ENCODE measurements around the gene CRACDL.
"Not testable (repeated sequence)": the region's sequence is repeated elsewhere in the genome, so short reads cannot be mapped to it uniquely, and the experiment has no call there.

CRACDL gene

DNA sequence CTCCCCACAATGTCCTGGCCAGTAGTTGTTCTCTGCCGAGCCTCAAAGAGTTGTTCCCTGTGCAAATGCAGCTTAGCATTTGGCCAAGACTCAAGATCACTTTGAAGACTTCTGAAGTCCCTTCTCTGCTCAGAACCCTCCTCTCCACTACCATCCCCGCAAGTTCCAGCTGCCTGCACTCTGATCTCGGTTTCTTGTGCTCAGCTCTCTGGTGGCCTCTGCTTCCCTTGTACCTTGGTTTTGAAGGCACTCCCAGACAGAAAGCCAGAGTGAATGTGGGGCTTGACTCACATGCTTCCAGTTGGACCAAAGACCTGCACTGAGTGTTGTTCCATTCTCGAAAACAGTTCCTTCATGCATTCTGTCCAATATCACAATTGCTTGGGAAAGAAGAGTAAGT, 28.6 kb downstream of the CRACDL start:
- DNase-seq (ENCODE audit: low read depth in 2 of 2), result no peak

DNA sequence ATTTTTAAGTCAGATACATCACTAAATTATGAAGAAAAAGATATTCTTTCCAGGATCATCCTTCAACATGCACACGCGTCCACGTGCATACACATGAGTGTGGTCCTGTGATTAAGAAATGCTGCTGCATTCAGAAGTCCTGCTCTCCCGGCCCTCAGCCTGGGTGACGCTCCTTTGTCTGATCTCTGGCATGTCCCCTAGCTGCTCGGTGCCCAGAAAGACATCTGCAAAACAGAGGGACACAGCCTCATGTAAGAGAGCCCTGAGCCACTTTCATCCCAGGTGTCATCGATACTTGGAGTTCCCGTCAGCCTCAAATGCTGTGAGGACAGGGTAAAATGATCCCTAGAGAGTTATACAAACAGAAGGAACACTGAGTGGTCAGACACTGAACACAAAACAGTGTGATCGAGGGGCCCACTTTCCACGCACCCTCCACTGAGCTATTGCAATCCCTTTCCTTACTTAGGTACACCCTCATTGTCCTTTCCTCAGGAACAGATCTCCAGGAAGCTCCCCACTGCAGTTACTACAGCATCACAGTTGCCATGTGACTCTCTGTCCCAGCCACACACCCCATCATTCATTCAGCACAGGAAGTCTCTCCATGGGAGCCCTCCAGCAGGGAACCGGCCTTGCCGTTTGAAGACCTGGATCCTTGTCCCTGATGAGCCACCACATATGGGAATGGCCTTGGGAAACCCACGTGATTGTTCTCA, 32.1 kb downstream of the CRACDL start:
- no peak for DNase-seq (ENCODE audit: low read depth in 2 of 2)

DNA sequence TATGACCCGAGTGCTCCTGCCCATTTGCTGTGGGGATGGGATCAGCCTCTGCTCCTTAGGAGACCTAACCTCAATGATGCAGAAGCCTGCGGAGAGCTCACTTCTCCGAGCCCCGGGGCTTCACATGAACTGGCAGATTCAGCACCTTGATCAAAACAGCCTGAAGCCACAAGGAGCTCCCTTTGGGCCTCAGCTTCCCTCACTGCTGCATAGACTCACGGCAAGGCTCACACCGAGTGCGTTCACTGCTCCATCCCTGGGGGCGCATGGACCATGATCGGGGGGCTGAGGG, 33.0 kb downstream of the CRACDL start:
- DNase-seq (ENCODE audit: low read depth in 2 of 2), result no peak

DNA sequence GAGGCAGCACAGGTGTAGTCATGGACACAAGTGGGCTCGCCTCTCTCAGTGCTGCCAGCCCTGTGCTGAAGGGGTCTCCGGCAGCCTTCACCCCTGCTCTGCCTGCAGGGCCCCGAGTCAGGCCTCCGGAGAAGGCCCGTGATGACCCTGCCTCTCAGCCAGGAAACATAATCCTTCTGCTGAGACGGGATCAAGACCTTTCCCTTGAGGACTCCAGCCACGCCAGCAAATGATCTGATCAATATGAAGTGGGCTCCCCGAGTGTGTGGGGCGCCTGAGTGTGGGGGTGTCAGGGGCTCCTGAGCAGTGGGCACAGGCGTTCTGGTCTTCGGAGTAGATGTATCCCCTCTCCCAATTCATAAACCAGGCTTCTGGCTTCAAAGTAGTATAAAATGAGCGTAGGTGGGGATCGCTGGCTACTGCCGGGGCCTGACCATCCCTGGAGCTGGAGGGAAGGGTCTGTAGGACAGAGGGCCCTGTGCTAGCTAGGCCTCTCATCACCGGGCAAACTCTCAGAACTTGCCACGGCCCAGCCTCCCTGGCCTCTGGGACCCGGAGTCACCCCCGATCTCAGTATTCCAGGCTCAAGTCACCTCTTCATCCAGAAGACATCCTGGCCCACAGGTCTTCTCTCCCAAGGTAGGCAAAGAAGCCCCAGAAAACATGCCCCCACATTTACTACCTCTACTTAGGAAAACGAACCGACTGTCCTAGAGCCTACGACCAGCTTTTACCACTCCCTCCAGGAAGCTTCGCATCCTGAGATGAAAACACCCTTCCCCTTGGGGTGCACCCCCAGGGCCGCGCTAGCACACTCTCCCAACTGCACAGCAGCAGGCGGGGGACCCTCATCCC, 33.6 kb downstream of the CRACDL start:
- no peak for DNase-seq (ENCODE audit: low read depth in 2 of 2)

DNA sequence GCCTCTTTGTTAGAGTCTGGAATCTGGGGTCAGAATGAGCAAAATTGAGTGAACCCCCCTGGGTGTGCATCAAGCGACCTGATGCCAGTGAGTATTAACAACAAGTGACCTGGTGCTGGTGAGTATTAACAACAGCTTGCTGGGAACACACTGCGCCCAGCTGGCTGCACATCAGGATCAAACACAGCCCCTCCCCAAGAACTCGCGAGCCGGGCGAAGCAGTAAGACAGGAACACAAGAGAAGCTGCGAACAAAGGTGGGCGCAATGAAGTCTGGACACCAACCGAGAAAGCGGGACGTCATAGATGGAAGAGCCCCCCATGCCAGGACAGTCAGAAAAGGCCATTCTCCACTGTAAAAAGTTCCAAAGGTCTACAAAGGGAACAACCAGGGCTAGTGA, 34.3 kb downstream of the CRACDL start:
- no peak for DNase-seq (ENCODE audit: low read depth in 2 of 2)

DNA sequence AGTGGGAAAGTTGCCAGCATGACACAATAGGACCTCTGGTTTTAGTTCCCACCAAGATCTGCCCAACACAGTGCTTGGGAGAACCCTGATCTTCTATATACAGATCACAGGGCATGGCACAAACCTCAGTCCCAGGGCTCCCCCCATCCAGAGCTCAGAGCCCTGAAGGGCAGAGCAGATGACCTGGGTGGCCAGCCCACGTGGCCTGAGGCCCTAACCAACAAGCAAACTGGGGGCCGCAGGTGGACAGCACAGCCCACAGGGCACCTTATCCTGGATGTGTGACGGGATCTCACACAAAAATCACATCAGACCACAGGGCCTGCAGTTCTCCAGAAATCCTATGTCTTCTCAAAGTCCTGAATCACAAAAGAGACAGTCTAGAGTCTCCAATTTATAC, 34.7 kb downstream of the CRACDL start:
- DNase-seq (ENCODE audit: low read depth in 2 of 2), result no peak

DNA sequence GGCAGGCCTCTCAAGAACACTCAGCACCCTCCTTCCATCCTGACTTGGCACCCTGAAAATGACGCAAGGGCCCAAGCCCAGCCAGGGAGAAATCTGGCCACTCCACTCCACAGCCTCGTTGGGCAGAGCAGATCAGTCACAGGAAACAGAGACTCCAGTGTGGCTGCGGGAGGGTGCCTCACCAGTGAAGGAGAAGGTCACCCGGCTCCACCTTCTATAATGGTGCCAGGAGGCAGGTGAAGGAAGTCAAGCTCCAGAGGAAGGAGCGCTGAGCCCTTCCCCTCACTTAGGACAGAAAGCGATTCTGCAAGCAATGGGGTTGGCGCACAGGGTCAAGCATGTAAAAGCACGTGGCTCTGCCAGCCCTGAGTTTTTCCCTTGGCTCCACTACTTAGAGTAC, 35.3 kb downstream of the CRACDL start:
- no peak for DNase-seq (ENCODE audit: low read depth in 2 of 2)

DNA sequence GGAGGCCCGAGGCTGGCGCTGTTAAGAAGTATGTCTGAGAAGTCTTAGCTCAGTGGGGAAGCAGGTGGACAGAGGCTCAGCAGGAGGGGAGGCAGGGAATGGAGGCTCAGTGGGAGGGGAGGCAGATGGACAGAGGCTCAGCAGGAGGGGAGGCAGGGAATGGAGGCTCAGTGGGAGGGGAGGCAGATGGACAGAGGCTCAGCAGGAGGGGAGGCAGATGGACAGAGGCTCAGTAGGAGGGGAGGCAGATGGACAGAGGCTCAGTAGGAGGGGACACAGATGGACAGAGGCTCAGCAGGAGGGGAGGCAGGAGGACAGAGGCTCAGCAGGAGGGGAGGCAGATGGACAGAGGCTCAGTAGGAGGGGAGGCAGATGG, 36.3 kb downstream of the CRACDL start:
- DNase-seq (ENCODE audit: low read depth in 2 of 2), result not testable (repeated sequence)

DNA sequence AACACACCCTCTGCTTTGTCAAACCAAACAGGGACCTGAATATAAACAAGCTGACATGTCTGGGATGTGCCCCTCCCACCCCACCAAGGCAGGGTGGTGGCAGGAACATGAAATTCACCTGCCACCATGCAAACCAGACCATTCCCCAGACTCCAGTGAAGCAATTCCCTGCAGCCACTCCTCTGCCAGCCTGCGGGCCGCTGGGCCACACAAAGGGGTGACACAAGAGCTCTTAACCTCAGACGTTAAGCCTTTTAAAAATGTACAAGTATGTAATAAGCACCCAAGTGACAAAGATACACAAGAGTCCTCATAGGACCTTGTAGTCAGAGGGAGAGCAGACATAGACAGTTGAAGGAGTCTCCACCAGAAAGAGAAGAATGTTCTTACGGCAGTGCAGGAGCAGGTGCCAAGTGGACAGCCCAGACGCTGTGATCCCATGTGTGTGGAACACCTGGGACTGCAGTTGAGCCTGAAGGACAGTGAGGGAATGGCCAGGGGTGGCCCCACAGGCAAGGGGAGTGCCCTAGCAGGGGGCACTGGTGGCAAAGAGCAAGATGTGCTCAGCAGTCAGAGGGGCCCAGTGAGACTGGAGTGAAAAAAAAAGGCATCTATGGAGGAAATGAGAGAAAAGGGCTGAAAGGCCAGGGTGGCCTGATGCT, 36.9 kb downstream of the CRACDL start:
- DNase-seq (ENCODE audit: low read depth in 2 of 2), result no peak

DNA sequence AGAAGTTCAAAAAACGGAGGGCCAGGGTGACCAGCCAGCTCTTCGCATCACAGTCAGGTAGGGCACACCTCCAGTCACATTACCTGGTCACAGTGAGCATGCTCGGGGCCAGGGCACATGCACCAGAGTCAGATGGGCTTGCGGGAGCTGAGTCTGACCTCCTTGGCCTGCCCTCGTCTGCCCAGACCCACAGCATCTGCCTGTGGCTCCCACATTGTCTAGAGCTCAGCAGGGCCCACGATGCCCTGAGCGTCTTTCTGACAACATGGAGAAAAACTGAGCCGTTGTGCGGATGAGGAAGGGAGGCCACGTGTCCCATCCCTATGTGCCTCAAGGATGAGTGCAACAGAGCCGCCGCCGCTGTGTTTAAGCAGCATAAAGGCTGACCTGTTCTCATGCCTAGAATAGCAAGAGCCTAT, 37.6 kb downstream of the CRACDL start:
- DNase-seq (ENCODE audit: low read depth in 2 of 2), result no peak

DNA sequence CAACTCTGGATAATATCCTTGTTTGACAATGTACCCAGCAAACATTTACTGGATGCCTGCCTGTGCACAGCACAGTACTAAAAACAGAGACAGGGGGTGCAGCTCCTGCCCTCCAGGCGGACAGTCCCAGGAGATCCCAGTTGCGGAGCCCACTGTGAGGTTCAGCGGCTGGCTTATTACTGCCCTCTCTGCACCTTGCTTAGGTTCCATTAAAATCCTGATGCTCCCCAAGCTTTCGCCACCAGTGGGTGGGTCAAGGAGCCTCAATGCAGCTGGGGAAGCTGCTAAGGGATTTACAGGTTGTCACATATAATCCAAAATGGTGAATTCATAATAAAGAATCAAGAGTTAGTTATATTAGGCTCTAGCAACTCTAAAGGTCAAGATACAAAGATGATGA, 38.3 kb downstream of the CRACDL start:
- no peak for DNase-seq (ENCODE audit: low read depth in 2 of 2)

DNA sequence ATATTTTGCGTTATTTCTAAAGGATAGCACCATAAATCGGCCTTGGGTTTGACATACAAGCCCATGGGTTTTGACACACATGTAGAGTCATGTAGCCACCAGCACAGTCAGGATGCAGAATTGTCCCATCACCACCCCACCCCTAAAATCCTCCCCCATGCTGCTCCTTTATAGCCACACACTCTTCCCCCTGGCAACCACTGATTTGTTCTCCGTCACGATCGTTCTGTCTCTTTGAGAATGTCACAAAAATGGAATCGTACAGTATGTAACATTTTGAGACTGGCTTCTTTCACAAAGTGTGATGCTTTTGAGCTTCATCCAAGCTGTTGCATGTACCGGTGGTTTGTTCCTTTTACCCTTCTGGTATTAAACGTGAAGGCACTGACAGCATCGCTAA, 39.1 kb downstream of the CRACDL start:
- no peak for DNase-seq (ENCODE audit: low read depth in 2 of 2)

DNA sequence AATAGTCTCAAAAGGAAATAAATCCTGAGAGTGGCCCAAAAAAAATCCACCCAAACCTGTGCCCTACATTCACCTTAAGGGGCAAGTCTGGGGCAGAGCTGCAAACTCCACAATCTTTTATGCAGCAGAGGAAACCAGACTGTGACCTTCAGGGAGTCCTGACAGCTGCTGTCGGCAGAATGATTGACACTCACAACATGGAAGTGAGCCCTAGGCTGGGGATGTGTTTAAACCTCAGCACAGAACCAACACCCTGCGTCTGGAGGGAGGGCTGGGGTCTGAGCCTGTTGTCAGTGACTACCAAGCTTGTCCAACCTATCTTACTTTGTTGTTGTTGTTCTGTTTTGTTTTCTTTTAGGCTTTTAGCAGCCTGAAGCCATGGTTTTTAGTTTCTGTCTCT, 39.6 kb downstream of the CRACDL start:
- no peak for DNase-seq (ENCODE audit: low read depth in 2 of 2)

DNA sequence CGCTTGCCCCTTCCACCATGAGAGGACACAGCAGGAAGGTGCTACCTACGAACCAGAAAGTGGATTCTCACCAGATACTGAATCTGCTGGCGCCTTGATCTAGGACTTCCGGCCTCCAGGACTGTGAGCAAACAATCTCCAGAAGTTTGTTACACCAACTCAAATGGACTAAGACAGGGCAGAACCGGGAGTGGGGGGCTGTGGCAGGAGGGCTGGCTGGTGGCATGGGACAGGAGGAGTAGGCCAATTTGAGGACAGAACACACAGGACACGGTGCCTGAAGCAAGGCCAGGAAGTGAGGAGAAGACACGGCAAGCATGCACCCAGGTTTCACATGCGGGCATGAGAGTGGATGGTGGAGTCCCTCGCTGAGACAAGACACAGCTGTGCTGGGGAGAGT, 40.1 kb downstream of the CRACDL start:
- DNase-seq (ENCODE audit: low read depth in 2 of 2), result no peak

DNA sequence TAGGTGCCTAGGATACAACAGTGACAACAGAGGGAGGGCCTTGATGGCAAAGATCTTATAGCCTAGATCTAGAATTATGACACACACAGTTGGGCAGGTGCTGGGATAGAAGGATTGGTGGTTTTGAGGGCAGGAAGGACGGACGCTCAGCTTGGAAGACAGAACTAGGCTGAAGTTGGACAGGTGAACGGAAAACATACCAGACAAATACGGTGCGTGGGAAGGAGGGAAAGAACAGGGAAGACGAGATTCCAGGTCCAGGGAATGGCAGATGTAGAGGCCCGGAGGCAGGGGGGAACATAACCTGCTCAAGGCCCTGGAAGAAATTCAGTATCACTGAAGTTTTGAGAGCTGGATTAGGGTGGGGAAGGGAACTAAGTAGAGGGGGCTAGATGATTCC, 40.8 kb downstream of the CRACDL start:
- DNase-seq (ENCODE audit: low read depth in 2 of 2), result no peak

DNA sequence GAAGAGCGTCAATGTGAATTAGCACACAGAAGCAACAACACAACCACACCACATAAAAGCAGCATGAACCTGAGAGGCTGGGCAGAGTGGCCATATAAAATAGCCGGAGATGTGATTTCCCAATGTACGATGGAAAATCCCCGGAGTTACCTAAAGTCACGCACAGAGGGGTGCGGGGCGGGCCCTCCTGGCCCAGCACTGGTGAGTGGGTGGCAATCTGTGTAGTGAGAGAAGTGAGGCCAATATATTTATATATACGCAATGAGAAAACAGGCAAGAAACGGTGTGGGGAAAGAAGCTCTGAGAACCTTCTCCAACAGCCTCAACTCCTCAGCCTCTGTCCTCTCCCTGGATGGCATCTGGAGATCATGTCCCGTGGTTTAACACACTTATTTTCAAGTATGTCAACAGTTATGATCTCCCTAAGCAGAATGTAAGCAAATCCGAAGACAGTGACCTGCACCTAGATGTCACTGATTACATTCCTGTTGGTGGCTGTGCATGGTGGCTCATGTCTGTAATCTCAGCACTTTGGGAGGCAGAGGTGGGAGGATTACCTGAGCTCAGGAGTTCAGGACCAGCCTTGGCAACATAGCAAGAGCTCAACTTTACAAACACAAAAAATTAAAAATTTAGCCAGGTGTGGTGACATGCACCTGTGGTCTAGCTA, 41.6 kb downstream of the CRACDL start:
- DNase-seq (ENCODE audit: low read depth in 2 of 2), result no peak

DNA sequence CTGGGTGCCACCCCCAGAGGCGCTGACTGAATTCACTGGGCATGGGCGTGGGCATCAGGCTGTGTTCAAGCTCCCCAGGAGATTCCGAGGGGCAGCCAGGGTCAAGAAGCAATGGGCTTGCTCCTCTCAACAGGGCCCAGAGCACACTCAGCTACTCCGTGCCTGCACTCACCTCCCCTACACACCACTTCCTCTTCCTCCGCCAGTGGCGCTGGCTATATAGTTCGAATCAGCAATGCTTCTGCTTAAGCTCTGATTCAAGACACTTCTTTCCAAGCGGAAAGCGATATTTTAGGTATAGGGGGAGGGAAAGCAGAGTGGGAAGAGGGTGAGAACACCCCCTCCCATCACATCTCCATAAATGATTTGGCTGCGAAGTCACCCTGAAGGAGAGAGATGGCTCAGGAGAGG, 42.1 kb downstream of the CRACDL start:
- no peak for DNase-seq (ENCODE audit: low read depth in 2 of 2)

DNA sequence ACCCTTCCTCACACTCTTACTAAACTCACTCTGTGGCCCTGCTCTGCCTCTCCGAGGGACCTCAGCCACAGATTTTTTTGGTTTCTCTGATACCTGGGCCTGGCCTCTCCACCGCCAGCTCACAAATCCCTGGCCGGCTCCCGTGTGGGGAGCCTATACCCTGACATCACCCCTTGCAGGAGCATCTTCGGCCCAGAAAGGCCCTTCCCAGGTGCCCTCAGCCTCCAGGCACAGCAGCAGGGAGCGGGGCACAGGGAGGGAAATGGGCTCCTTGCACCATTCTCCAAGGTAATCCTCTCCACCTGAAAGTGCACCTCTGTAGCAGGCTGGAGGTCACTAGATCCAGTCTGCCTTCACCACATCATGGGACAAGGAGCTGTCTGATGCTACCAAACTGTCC, 43.2 kb downstream of the CRACDL start:
- DNase-seq (ENCODE audit: low read depth in 2 of 2), result no peak

DNA sequence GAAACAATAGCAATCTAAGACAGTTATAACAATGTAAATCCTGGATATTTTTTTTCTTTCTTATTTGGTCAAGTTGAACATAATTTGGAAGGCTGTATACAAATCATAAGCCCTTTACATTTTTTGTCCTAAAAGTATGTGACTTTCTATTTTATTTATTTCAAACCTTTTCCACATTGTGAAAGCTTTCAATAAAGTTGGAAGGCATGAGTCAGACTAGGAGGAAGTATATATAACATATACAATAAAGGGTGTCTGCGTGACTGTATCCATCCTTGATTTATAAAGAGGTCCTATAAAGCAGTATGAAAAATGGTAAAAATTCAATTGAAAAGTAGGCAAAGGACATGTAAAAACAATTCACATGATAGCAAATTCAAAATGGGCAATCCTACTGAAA, 44.4 kb downstream of the CRACDL start:
- DNase-seq (ENCODE audit: low read depth in 2 of 2), result no peak

DNA sequence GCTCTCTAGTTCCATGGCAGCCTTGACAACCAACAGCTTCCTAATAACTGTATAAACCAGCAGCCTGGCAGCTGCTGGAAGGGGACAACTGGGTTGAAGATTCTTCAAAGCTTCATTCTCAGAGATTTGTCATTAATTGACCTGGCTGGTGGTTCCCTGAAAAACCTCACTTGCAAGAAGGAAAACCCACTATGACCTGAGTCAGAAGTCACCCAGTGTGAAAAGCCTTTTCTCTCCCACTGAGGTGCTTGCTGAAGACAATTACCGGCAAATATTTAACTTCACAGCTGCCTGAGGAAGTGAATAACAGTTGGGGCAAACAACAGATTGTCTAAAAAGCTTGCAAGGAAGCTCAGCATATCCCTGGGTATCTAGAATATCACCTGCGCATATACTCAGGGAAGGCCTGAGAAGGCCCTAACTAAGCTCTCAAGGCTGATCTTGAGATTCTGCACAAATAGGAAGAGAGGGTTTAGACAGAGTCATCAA, 49.9 kb downstream of the CRACDL start:
- no peak for DNase-seq (ENCODE audit: low read depth in 2 of 2)

DNA sequence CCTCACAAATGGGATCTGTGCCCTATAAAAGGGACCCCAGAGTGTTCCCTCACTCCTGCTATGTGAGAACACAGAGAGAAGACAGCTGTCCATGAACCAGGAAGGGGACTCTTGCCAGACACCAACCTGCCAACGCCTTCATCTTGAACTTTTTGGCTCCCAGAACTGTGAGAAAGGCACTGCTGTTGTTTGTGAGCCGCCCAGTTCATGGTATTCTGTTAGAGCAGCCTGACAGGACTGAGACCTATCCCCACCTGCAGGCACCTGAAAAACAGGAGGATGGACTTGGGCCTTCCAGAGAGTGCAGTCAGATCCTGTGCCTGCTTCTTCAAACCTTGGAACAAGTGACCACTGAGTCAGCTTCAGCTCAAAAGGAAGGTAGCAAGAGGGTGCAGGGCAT, 51.4 kb downstream of the CRACDL start:
- DNase-seq (ENCODE audit: low read depth in 2 of 2), result no peak

DNA sequence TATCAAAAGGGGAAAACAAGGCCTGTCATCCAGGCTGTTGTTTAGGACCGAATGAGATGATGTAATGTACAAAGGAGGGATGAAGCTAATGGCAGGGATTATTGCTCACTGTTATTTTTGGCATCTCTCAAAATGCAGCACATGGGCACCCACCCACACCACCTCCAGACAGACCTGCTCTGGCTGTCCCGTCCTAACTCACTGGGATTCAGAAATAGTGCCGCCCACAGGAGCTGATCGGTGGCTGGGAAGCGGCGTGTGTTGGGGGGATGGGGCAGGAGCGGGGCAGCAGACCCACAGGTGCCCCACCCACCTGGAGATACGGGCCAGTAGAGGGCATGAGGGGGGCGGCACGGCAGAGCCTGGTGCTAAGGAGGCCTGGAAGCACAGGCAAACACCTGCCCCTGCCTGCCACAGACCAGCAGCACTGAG, 52.2 kb downstream of the CRACDL start:
- DNase-seq (ENCODE audit: low read depth in 2 of 2), result no peak

All from activated CD8-positive, alpha-beta memory T cell treated with anti-CD3 and anti-CD28 coated beads for 4 hours (primary cell).